ENCODE data around the gene SLCO3A1.

SLCO3A1 gene

GRCh38 chr15:92012881-92013280 lies 159.4 kb downstream of the SLCO3A1 start:
- DNase-seq (ENCODE audit: low read depth in 1 of 2, low spot score in 1 of 2): no peak
- TF ChIP-seq SPI1 (IDR thresholded peaks at IDR 0.05; ENCODE audit: borderline replicate concordance, low read depth): no peak
- TF ChIP-seq POLR2AphosphoS5 (IDR thresholded peaks at IDR 0.05; ENCODE audit: low read depth): no peak
- TF ChIP-seq REST (IDR thresholded peaks at IDR 0.05; ENCODE audit: insufficient replicate concordance, low read depth): no peak
- no peak for TF ChIP-seq CTCF (IDR thresholded peaks at IDR 0.05; ENCODE audit: insufficient read depth, low read length)
- no peak for TF ChIP-seq GABPA (IDR thresholded peaks at IDR 0.05; ENCODE audit: low read depth)
- Histone ChIP-seq H3K4me3 (replicated peaks; ENCODE audit: insufficient read depth, low read length) (no peak overlapping the region), H3K27ac (replicated peaks) (no peak overlapping the region), H3K27me3 (ENCODE audit: insufficient read depth, poor library complexity, severe bottlenecking) (no peaks in the 10 kb centered on the region)

- H3K27me3 ChIP-seq (ENCODE audit: insufficient read depth, poor library complexity, severe bottlenecking): no peaks in the 10 kb centered on the region
- no peak overlapping the region for H3K4me3 ChIP-seq (replicated peaks; ENCODE audit: insufficient read depth, low read length)
- TF ChIP-seq CTCF (IDR thresholded peaks at IDR 0.05; ENCODE audit: insufficient read depth, low read length): no peak
- no peak for TF ChIP-seq REST (IDR thresholded peaks at IDR 0.05; ENCODE audit: insufficient replicate concordance, low read depth)
- TF ChIP-seq POLR2AphosphoS5 (IDR thresholded peaks at IDR 0.05; ENCODE audit: low read depth): no peak
- TF ChIP-seq SPI1 (IDR thresholded peaks at IDR 0.05; ENCODE audit: borderline replicate concordance, low read depth): no peak
- no peak for TF ChIP-seq GABPA (IDR thresholded peaks at IDR 0.05; ENCODE audit: low read depth)
- no peak for DNase-seq (ENCODE audit: low read depth in 1 of 2, low spot score in 1 of 2)
- H3K27ac ChIP-seq (replicated peaks): no peak overlapping the region
These were observed 160.9 kb downstream of the SLCO3A1 start for GRCh38 chr15:92014281-92015030.

- H3K4me3 ChIP-seq (replicated peaks; ENCODE audit: insufficient read depth, low read length): no peak overlapping the region
- DNase-seq (ENCODE audit: low read depth in 1 of 2, low spot score in 1 of 2): no peak
- no peak overlapping the region for H3K27ac ChIP-seq (replicated peaks)
- no peaks in the 10 kb centered on the region for H3K27me3 ChIP-seq (ENCODE audit: insufficient read depth, poor library complexity, severe bottlenecking)
- TF ChIP-seq SPI1 (IDR thresholded peaks at IDR 0.05; ENCODE audit: borderline replicate concordance, low read depth) (no peak), GABPA (IDR thresholded peaks at IDR 0.05; ENCODE audit: low read depth) (no peak), POLR2AphosphoS5 (IDR thresholded peaks at IDR 0.05; ENCODE audit: low read depth) (no peak), REST (IDR thresholded peaks at IDR 0.05; ENCODE audit: insufficient replicate concordance, low read depth) (no peak)
These were observed 164.5 kb downstream of the SLCO3A1 start for GRCh38 chr15:92017882-92018534.

Data from HL-60 (cell line).